Measurements from ENCODE around the gene PRSS33. TPM values are rescaled to one million over a fixed set of nuclear protein-coding genes. Genes with fewer than 3 reads are reported as not detected.

Gene PRSS33, protein sequence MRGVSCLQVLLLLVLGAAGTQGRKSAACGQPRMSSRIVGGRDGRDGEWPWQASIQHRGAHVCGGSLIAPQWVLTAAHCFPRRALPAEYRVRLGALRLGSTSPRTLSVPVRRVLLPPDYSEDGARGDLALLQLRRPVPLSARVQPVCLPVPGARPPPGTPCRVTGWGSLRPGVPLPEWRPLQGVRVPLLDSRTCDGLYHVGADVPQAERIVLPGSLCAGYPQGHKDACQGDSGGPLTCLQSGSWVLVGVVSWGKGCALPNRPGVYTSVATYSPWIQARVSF
- total RNA-seq: not detected in 2 replicates

DNA sequence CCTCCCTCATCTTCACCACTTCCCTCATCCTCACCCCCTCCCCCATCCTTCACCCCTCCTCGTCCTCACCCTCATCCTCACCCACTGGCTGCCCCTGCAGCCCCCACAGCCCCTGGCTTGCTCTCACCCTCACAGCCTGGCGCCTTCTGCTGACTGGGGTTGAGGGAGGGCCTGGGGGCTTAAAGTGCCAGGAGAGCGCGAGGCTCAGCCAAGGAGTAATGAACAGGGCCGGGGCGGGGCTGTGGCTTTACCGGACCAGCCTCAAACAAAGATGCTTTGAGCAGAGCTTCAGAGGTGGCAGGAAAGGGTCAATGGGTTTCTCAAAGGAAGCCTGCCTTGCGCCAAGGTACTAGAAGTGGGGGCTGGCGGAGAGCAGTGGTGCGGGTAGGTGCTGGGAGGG, at the start of gene PRSS33:
Gene PRSS33 (minus strand): TSS at position 155 of the 400 bp plus-strand sequence. CDS start 1,013 bp downstream, outside the sequence.

DNA sequence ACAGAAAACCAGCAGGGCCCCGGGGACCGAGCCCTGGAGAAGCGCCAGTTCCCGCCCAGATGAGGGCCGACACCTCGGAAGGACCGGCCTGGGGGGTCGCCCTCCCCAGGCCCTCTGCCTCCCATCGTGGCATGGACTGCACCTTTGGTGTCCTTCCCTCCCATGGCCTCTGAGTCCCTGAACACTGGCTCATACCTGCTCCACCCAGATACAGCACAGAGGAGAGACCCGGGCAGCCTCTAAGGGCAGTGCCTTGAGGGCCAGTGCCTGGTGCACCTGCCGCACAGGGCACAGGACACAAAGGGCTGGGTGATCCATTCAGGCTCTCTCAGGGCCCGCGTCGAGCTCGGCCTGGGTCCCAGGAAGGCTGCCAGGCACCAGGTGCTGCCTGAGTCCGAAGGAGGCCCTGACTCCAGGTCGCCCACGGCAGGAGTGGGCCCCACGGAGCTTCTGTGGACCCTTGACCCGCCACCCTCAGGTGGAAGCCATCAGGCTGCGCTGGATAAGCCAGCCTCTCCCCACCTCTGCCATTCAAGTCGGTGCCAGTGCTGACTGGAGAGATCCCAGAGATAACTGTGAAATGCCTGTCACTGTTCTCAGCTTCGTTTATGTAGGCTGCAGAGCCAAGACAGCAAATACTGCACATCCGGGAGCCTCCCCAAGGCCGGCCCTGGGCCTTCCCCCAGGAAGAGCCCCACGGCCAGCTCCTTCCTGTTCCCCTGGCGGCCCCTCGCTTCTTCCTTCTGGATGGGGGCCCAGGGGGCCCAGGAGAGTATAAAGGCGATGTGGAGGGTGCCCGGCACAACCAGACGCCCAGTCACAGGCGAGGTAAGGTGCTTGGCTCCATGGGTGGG, 42.4 kb upstream of the PRSS33 start, which contains the start of gene ZG16B:
Gene ZG16B (plus strand): TSS at position 803 of the 854 bp plus-strand sequence. CDS start 139 bp downstream, outside the sequence.

DNA sequence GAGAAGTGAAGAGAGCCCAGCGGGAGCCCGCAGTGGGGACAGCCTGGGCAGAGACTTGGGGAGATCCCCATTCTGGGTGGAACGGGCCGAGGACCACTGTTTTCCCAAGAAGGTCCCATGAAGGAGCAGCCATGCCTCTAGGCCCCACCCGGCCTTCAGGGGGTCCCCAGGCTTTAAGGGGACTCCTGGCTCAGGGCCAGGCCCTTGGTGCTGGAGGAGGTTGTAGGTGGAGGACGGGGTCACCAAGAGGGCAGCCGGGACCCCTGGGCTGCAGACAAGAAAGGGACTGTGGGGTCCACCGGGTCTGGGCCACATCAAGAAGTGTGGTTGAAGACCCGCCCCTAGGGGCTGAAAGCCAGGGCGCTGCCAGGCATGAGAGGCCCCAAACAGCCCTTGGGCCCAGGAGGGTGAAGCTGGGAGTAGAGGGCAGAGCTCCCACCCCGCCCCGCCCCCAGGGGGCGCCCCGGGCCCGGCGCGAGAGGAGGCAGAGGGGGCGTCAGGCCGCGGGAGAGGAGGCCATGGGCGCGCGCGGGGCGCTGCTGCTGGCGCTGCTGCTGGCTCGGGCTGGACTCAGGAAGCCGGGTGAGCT, 29.5 kb upstream of the PRSS33 start, which contains the start of gene PRSS21:
Gene PRSS21 (plus strand): TSS at position 487 of the 589 bp plus-strand sequence. CDS start 32 bp downstream, at position 519.

DNA sequence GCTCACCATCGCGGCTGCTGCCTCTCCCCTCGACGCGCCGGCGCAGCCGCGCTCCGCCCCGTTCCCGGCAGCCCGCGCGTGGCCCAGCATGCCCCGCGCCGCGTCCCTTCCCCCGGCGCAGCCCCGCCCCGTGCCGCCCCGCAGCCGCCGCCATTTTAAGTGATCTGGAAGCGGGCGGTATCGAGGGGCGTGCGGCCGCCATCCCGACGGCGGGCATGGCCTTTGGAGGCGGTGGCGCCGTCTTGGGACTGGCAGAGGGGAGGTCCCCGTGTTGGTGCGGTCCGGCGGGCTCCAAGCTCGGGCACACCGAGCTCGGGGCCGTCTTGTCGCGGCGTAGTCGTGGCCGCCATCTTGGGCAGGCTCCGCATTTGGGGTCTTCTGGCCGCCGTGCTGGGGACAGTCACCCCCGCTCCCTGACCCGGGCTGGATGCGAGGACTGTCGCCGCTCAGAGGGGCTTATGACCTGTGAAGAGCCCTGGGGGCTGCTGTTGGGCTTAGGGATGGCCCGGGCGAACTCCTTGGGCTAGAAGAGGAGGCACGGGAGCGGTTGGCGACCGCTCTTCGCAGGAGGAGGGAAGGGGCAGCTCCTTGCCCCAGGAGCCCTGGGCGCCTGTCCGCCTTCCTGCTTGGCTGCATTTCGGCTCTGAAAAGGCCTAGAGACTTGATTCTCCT, 10.0 kb downstream of the PRSS33 start, which contains the start of gene ELOB:
Gene ELOB (minus strand): TSS at position 50 of the 672 bp plus-strand sequence. CDS start 41 bp downstream, at position 9.

DNA sequence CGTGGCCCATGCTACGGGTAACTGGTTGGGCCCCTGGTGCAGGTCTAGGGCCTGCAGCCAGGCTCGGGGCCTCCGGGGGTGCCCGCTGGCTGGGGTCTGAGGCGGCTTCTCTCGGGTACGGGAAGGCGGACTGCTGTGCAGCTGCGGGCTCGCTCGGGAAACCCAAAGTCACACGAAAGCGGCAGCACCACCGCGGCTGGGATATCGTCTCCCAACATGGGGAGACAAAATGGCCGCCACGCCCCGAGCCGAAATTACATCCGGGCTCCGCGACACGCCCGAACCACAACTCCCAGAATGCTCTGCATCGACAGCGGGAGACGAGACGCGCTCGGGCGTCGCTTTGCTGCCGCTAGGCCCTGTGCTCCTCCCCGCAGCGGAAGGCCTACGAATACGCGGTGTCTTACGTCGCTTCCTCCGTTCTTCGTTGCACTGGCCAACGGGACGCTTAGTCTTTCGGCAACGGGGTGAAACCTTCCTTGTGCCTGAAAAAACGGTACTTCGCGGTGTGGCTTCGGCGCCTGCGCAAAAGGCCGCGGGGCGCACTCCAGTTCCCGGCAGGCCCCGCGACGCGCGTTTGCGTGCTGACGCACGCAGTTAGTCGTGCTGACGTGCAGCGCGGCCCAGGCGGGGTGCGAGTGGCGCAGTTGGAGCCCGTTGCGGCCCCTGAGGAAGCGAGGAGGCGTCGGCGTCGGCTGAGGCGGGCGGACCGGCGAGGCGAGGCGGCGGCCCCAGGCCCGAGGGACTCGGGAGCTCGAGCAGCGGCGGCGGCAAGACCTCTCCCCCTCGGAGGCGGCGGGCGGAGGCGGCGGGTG, 35.1 kb downstream of the PRSS33 start, which contains the start of gene SRRM2:
Gene SRRM2 (plus strand): TSS at position 604 of the 815 bp plus-strand sequence. CDS start 3,727 bp downstream, outside the sequence.

Other genes with a start within 250 kb of the PRSS33 start
- 16.5 and 22.6 TPM in 2 replicates for gene PDPK1, start 249.5 kb downstream of the PRSS33 start, total RNA-seq
- gene KCTD5, start 105.0 kb downstream of the PRSS33 start, total RNA-seq: 21.2 and 24.5 TPM in 2 replicates
- gene PRSS27, start 67.3 kb downstream of the PRSS33 start, total RNA-seq: 0.16 and 0.19 TPM in 2 replicates
- gene SRRM2, start 34.9 kb downstream of the PRSS33 start, total RNA-seq: 25.3 and 76.9 TPM in 2 replicates
- gene ELOB, start 10.3 kb downstream of the PRSS33 start, total RNA-seq: 227 and 361 TPM in 2 replicates
- not detected in 2 replicates for gene PRSS41, start 10.9 kb upstream of the PRSS33 start, total RNA-seq
- 0.32 and 1.7 TPM in 2 replicates for gene PRSS21, start 29.7 kb upstream of the PRSS33 start, total RNA-seq
- 0.44 and 0.65 TPM in 2 replicates for gene ZG16B, start 42.7 kb upstream of the PRSS33 start, total RNA-seq
- not detected in 2 replicates for gene PRSS22, start 70.6 kb upstream of the PRSS33 start, total RNA-seq
- 32.2 and 59.3 TPM in 2 replicates for gene FLYWCH2, start 95.7 kb upstream of the PRSS33 start, total RNA-seq
- gene FLYWCH1, start 124.4 kb upstream of the PRSS33 start, total RNA-seq: 31.2 and 36.3 TPM in 2 replicates
- not detected in 2 replicates for gene KREMEN2, start 176.7 kb upstream of the PRSS33 start, total RNA-seq
- gene PAQR4, start 181.8 kb upstream of the PRSS33 start, total RNA-seq: 11.3 and 13.3 TPM in 2 replicates
- 5.0 and 6.6 TPM in 2 replicates for gene PKMYT1, start 192.9 kb upstream of the PRSS33 start, total RNA-seq
- not detected in 2 replicates for gene CLDN9, start 225.4 kb upstream of the PRSS33 start, total RNA-seq
- gene CLDN6, start 230.6 kb upstream of the PRSS33 start, total RNA-seq: 0.25 TPM in 1 of 2 replicates, not detected in the other
- gene TNFRSF12A, start 232.8 kb upstream of the PRSS33 start, total RNA-seq: 61.0 and 186 TPM in 2 replicates
- 3.8 and 6.0 TPM in 2 replicates for gene HCFC1R1, start 236.4 kb upstream of the PRSS33 start, total RNA-seq
- 18.6 and 24.1 TPM in 2 replicates for gene THOC6, start 236.5 kb upstream of the PRSS33 start, total RNA-seq
- gene BICDL2, start 249.4 kb upstream of the PRSS33 start, total RNA-seq: not detected in 2 replicates

Data from bladder microvascular endothelial cell (primary cell).